Choroid plexus epithelial cell (primary cell): Measurements from ENCODE around the gene STK33.

Source experiments
- DNase-seq: peaks from one replicate; pipeline ENCODE4 v3.0.0-alpha.2; 2010; ENCODE audit warnings: low read depth
- H3K4me3 ChIP-seq: 2 replicates; pipeline ENCODE4 v1.5.1; 2011; ENCODE audit warnings: low read depth, mild to moderate bottlenecking, control low read depth, low read length, moderate library complexity
- CTCF ChIP-seq: conservative IDR thresholded peaks from 2 replicates; pipeline ENCODE4 v1.5.1; 2011; ENCODE audit warnings: low read depth, mild to moderate bottlenecking, control low read depth, inconsistent platforms, low read length, moderate library complexity

STK33 gene

GRCh38 chr11:8373519-8374432, 220.3 kb downstream of the STK33 start:
- TF ChIP-seq CTCF: no peak
- no peak overlapping the region for H3K4me3 ChIP-seq
- no peak for DNase-seq

DNA sequence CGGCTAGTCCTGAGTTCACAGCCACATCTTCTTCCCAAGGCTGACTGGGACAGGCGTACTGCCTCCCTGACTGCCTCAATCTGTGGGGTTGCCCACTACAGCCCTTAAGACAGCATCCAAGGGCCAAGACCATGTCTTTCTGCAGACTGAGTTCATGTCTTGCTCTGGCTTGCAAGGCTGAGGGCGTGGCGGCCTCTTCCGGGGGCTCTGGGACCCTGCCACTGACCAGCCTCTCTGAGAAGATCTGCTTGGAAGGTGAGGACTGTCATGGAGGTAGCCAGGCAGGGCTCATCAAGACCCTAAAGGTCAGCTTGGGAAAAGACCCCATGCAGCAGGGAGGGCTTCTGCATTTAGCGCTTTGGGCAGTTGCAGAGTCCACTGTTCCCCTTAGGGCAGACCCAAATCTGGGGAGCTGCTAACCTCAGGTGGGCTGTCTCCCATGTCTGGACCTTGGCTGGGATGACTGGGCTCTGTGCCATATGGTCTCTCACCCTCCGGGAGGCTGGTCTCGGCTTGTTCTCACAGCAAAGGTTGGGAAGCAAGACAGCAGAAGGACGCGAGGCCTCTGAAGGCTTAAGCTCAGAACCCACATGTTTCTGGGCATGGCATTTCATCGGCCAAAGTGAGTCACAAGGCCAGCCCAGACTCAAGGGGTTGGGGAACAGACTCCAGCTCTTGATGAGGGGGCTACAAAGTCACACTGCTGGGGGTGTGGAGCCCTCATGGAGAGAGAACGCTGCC, 221.2 kb downstream of the STK33 start:
- no peak for DNase-seq
- no peak overlapping the region for H3K4me3 ChIP-seq
- TF ChIP-seq CTCF: no peak

DNA sequence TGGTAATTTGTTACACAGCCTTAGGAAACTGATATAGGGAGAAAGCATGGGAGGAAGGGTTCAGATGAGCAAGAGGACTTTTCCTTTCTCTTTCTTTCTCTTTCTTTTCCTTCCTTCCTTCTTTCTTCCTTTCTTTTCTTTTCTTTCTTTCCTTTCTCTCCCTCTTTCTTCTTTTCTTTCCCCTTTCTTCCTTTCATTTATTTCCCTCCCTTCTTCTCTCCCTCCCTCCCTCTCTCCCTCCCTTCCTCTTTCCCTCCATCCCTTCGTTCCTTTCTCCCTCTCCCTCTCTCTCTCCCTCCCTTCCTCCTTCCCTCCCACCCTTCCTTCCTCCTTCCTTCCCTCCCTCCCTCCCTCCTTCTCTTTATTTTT, 222.5 kb downstream of the STK33 start:
- DNase-seq: no peak
- no peak overlapping the region for H3K4me3 ChIP-seq
- TF ChIP-seq CTCF: no peak

GRCh38 chr11:8370812-8371515, 223.1 kb downstream of the STK33 start:
- no peak for DNase-seq
- TF ChIP-seq CTCF: no peak
- no peak overlapping the region for H3K4me3 ChIP-seq

DNA sequence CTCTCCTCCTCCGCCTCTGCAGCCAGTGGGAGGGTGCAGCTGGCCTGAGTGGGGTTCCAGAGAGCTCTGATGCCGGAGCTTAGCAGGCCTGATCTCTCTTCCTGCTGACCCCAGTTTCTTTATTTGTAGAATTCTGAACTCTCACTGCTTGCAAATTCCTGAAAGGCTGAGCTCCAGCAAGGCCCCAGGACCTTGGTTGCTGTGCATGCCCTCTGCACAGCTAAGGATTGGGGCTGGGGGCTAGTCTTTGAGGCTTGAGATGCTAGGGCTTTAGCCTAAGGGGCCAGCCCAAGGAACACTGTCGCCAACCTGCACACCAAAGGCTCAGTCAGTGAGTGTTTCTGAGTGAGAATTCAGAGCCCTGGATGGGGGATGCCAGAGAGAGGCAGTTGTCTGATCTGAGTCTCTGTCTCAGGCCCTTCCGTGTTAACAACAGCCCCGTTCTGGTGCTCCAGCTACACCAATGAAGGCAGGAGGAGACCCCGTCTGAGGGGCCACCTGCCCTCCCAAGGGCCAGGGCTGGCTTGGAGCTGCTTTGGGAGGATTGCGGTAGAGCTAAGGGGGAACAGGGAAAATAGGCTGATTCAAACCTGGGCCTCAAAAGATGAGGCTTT, 224.3 kb downstream of the STK33 start:
- TF ChIP-seq CTCF: no peak
- no peak for DNase-seq
- H3K4me3 ChIP-seq: no peak overlapping the region

DNA sequence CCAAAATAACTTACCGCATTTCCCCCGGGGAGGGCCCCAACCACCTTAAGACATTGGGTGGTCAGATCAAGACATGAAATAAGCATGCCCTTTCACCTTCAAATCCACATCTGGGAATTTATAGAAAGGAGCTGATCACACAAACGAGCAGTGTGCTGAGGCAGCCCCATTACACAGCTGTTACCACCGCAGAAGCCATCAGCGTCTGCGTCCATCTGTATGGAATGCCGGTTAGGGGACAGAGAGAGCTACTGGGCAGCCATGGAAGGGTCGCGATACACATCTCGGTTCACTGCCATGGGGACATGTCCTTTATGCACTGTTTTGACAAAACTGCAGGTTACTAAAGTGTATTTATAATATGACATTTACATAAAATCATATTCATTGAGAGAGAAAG, 225.3 kb downstream of the STK33 start:
- TF ChIP-seq CTCF: no peak
- no peak for DNase-seq
- H3K4me3 ChIP-seq: no peak overlapping the region
